HG02870 (cell line): ENCODE results near the gene MFSD1.

Source experiments
- ATAC-seq: cut with Tn5 transposase; IDR thresholded peaks from one replicate; pipeline ENCODE4 v1.9.1; 2021; ENCODE audit warnings: mild to moderate bottlenecking, moderate library complexity; ENCODE audit not compliant: unreplicated experiment

The MFSD1 gene

DNA sequence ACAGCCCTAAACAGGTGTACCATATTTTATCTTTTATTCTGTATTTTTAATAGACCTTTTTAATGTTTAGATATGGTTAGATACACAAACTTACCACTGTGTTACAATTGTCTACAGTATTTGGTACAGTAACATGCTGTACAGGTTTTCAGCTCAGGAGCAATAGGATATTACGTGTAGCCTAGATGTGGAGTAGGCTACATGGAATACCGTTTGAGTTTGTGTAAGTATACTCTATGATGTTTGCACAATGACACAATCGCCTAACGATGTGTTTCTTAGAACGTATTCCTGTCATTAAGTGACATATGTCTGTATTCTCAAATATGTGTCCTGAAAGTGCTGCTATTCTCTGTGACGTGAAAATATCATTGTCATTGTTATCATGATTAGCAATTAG lies 62.6 kb downstream of the MFSD1 start:
- ATAC-seq: no peak

DNA sequence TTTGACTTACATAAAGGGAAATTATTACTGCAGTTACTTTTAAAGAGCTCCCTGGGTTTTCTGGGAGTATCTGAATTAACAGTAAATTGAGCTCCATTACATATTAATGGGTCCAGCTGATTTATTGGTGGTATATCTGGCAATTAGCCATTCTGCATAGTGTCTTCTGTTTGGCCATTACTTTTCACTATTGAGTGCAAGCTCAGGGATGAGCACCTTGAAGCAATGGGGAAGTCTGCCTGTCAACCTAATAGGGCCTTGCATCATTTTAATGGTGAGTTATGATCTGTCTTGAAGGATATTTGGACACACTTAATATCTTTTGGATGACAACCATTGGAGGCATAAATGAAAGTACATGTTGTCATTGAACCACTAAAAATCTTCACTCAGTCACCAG lies 73.8 kb downstream of the MFSD1 start:
- no peak for ATAC-seq
